CD4-positive, alpha-beta T cell (primary cell): ENCODE results near the gene EPHX1. TPM values are rescaled to one million over a fixed set of nuclear protein-coding genes. Genes with fewer than 3 reads are reported as not detected.

Experiments used
- ATAC-seq: fragments of 200-7000 bp; cut with Tn5 transposase; one replicate; pipeline ENCODE4 v1.10.0; 2022; ENCODE audit warnings: mild to moderate bottlenecking; ENCODE audit not compliant: poor library complexity
- CTCF ChIA-PET: fragments of 350-600 bp; sonication (Branson Sonifier 250); formaldehyde crosslinking; loops from one replicate; lab custom pipeline; 2021; ENCODE audit warnings: antibody characterized with exemption, inconsistent platforms; lab: Charles Lee
- POLR2A ChIA-PET: fragments of 350-600 bp; sonication (Branson Sonifier 250); formaldehyde crosslinking; loops from one replicate; lab custom pipeline; 2021; ENCODE audit warnings: antibody characterized with exemption, inconsistent platforms; lab: Charles Lee
- DNase-seq, 14 experiments: peaks; one replicate each; pipeline ENCODE4 v3.0.0-alpha.2; 2013 to 2020; ENCODE audit warnings: mixed read lengths in 2 of 14
- H3K27ac ChIP-seq, 2 donors: one replicate each; pipeline versions ENCODE4 v1.5.1 to v1.7.0; 2013; ENCODE audit warnings: low read length in 2 of 2, low read depth in 1 of 2, mild to moderate bottlenecking in 1 of 2
- H3K27me3 ChIP-seq, 2 experiments: 1 replicate in 1 of 2; 2 replicates in 1 of 2; pipeline versions ENCODE4 v1.6.1 to v1.7.0; 2013; ENCODE audit warnings: low read length in 2 of 2, control low read depth in 1 of 2, mild to moderate bottlenecking in 1 of 2, moderate library complexity in 1 of 2; ENCODE audit not compliant: insufficient read depth in 2 of 2, control insufficient read depth in 1 of 2
- H3K36me3 ChIP-seq: one replicate; pipeline ENCODE4 v1.6.1; 2013; ENCODE audit warnings: low read length, control low read depth; ENCODE audit not compliant: insufficient read depth
- H3K4me1 ChIP-seq: one replicate; pipeline ENCODE4 v1.6.1; 2013; ENCODE audit warnings: low read length, control low read depth; ENCODE audit not compliant: insufficient read depth
- H3K4me3 ChIP-seq: one replicate; pipeline ENCODE4 v1.5.1; 2013; ENCODE audit warnings: mild to moderate bottlenecking, low read length, moderate library complexity
- H3K9me3 ChIP-seq, 2 experiments: 1 replicate in 1 of 2; 2 replicates in 1 of 2; pipeline versions ENCODE4 v1.6.1 to v1.7.0; 2013; ENCODE audit warnings: low read length in 2 of 2, mild to moderate bottlenecking in 2 of 2, control low read depth in 1 of 2, moderate library complexity in 1 of 2; ENCODE audit not compliant: control insufficient read depth in 1 of 2, insufficient read depth in 1 of 2
- H3K27ac Mint-ChIP-seq: one replicate; pipeline ENCODE4 v1.8.0; 2020; ENCODE audit warnings: mixed read lengths
- H3K27me3 Mint-ChIP-seq: one replicate; pipeline ENCODE4 v1.8.0; 2021; ENCODE audit warnings: mixed read lengths
- H3K36me3 Mint-ChIP-seq: one replicate; pipeline ENCODE4 v1.8.0; 2021; ENCODE audit warnings: low read depth, mixed read lengths
- H3K4me1 Mint-ChIP-seq: one replicate; pipeline ENCODE4 v1.8.0; 2021; ENCODE audit warnings: low read depth, mixed read lengths
- H3K4me3 Mint-ChIP-seq: one replicate; pipeline ENCODE4 v1.8.0; 2020; ENCODE audit warnings: mild to moderate bottlenecking, mixed read lengths
- H3K9me3 Mint-ChIP-seq: one replicate; pipeline ENCODE4 v1.8.0; 2020; ENCODE audit warnings: mixed read lengths
- intact Hi-C, 2 experiments: fragments of 100-400 bp; cut with DNase I in 1 of 2; cut with micrococcal nuclease in 1 of 2; formaldehyde crosslinking; loops; one replicate each; pipeline versions ENCODE4 v1.15.1 to v1.9.0; 2023 to 2025; cut with DNase I, micrococcal nuclease
- total RNA-seq, 174 experiments: library from RNA in 2 of 174; stranded (reverse) in 2 of 174; gene quantifications; one replicate each; pipeline ENCODE4 v1.2.3 and lab custom pipeline; 2021 to 2026
- TF ChIP-seq, protein P1 (sequence below): fragments of 200-600 bp; IDR thresholded peaks from one replicate; pipeline ENCODE4 v1.8.0; 2022; ENCODE audit warnings: antibody characterized with exemption, mild to moderate bottlenecking

The EPHX1 gene
- total RNA-seq, 2 experiments from 2014 or later = 0.34 to 0.47 TPM

- no peaks in the 10 kb centered on the region for H3K4me1 Mint-ChIP-seq
- no peak for ATAC-seq
- intact Hi-C loops = no loop called here
- no peaks in the 10 kb centered on the region for H3K9me3 Mint-ChIP-seq
- no peaks in the 10 kb centered on the region for H3K36me3 ChIP-seq
- no peak overlapping the region for H3K27ac ChIP-seq
- CTCF ChIA-PET = no interaction called here
- TF ChIP-seq, protein P1, sequence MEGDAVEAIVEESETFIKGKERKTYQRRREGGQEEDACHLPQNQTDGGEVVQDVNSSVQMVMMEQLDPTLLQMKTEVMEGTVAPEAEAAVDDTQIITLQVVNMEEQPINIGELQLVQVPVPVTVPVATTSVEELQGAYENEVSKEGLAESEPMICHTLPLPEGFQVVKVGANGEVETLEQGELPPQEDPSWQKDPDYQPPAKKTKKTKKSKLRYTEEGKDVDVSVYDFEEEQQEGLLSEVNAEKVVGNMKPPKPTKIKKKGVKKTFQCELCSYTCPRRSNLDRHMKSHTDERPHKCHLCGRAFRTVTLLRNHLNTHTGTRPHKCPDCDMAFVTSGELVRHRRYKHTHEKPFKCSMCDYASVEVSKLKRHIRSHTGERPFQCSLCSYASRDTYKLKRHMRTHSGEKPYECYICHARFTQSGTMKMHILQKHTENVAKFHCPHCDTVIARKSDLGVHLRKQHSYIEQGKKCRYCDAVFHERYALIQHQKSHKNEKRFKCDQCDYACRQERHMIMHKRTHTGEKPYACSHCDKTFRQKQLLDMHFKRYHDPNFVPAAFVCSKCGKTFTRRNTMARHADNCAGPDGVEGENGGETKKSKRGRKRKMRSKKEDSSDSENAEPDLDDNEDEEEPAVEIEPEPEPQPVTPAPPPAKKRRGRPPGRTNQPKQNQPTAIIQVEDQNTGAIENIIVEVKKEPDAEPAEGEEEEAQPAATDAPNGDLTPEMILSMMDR = no peak
- H3K4me1 ChIP-seq = no peaks in the 10 kb centered on the region
- POLR2A ChIA-PET = no interaction called here
- H3K27me3 ChIP-seq = no peaks in the 10 kb centered on the region
- no peaks in the 10 kb centered on the region for H3K27me3 Mint-ChIP-seq
- H3K9me3 ChIP-seq = no peaks in the 10 kb centered on the region
- H3K4me3 ChIP-seq = no peak overlapping the region
- no peak for DNase-seq
- H3K4me3 Mint-ChIP-seq = no peak overlapping the region
- no peaks in the 10 kb centered on the region for H3K36me3 Mint-ChIP-seq
- no peak overlapping the region for H3K27ac Mint-ChIP-seq
Measured at GRCh38 chr1:225823811-225824261, 13.9 kb downstream of the EPHX1 start.

- ATAC-seq (no peak), DNase-seq (no peak)
- TF ChIP-seq, protein P1 = no peak
- intact Hi-C loops = no loop called here
- Mint-ChIP-seq H3K4me3 (no peak overlapping the region), H3K27ac (no peak overlapping the region), H3K27me3 (no peaks in the 10 kb centered on the region), H3K4me1 (no peaks in the 10 kb centered on the region), H3K36me3 (no peaks in the 10 kb centered on the region), H3K9me3 (no peaks in the 10 kb centered on the region)
- Histone ChIP-seq H3K36me3 (no peaks in the 10 kb centered on the region), H3K27ac (no peak overlapping the region), H3K4me3 (no peak overlapping the region), H3K4me1 (no peaks in the 10 kb centered on the region), H3K9me3 (no peaks in the 10 kb centered on the region), H3K27me3 (no peaks in the 10 kb centered on the region)
- POLR2A ChIA-PET = interaction anchor here (1.1 kb wide), 1 partner anchor 10 kb away, joined by 4 read pairs; no protein-coding TSS in a partner anchor
- CTCF ChIA-PET = no interaction called here
Measured at GRCh38 chr1:225824533-225824941, 14.6 kb downstream of the EPHX1 start.

DNA sequence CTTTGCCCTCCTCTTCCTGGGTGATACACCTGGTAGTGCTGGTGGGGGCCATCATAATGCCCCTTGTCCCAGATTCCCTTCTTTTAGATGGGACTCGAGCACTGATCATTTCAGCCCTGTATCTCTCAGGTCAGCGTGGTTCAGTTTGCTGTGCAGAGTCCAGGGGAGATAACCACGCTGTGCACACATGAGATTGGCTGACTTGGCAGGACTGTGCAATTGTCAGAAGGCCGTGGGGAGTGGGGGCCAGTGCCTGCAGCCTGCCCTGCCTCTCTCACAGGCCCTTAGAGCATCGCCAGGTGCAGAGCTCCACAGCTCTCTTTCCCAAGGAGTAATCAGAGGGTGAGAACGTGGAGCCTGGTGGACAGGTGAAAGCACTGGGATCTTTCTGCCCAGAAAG lies 15.2 kb downstream of the EPHX1 start:
- no peaks in the 10 kb centered on the region for H3K9me3 ChIP-seq
- intact Hi-C loops = no loop called here
- H3K27ac ChIP-seq = no peak overlapping the region
- ATAC-seq = no peak
- no peak overlapping the region for H3K4me3 ChIP-seq
- no peak for DNase-seq
- no peaks in the 10 kb centered on the region for H3K27me3 Mint-ChIP-seq
- H3K4me1 ChIP-seq = no peaks in the 10 kb centered on the region
- CTCF ChIA-PET = no interaction called here
- POLR2A ChIA-PET = interaction anchor here (1.0 to 1.1 kb wide), 2 partner anchors 9 to 47 kb away, joined by 3 to 4 read pairs; partner anchors contain the start of gene SRP9
- no peaks in the 10 kb centered on the region for H3K27me3 ChIP-seq
- no peaks in the 10 kb centered on the region for H3K36me3 ChIP-seq
- H3K27ac Mint-ChIP-seq = no peak overlapping the region
- TF ChIP-seq, protein P1 = no peak
- no peaks in the 10 kb centered on the region for H3K9me3 Mint-ChIP-seq
- no peak overlapping the region for H3K4me3 Mint-ChIP-seq
- no peaks in the 10 kb centered on the region for H3K4me1 Mint-ChIP-seq
- H3K36me3 Mint-ChIP-seq = no peaks in the 10 kb centered on the region
